DOHH2 (cell line): ENCODE results near the gene PEX14.

Experiments
- H3F3A ChIP-seq: fragments of 200-600 bp; sonication (generic), shearing (Covaris generic); 2 replicates; pipeline ENCODE4 v1.6.0; 2016; ENCODE audit warnings: antibody characterized with exemption, mild to moderate bottlenecking; ENCODE audit not compliant: control insufficient read depth, insufficient read depth
- H3K27ac ChIP-seq: fragments of 200-600 bp; sonication (generic); 2 replicates; pipeline ENCODE4 v1.5.1; 2014; ENCODE audit warnings: low read depth, mild to moderate bottlenecking, low read length, moderate library complexity
- H3K27me3 ChIP-seq: fragments of 200-600 bp; sonication (generic); 2 replicates; pipeline ENCODE4 v1.6.1; 2014; ENCODE audit warnings: mild to moderate bottlenecking, low read length, mixed read lengths; ENCODE audit not compliant: control insufficient read depth
- H3K36me3 ChIP-seq: fragments of 200-600 bp; sonication (generic); 2 replicates; pipeline ENCODE4 v1.6.1; 2014; ENCODE audit warnings: mild to moderate bottlenecking, low read length, moderate library complexity, mixed read lengths; ENCODE audit not compliant: control insufficient read depth
- H3K4me1 ChIP-seq: fragments of 200-600 bp; sonication (generic); 2 replicates; pipeline ENCODE4 v1.6.1; 2014; ENCODE audit warnings: mild to moderate bottlenecking, low read length, mixed read lengths; ENCODE audit not compliant: control insufficient read depth
- H3K4me2 ChIP-seq: fragments of 200-600 bp; sonication (generic); 2 replicates; pipeline ENCODE4 v1.6.0; 2014; ENCODE audit warnings: mild to moderate bottlenecking, low read length, moderate library complexity
- H3K4me3 ChIP-seq: fragments of 200-600 bp; sonication (generic); 2 replicates; pipeline ENCODE4 v1.5.1; 2014; ENCODE audit warnings: mild to moderate bottlenecking, low read length, mixed read lengths
- H3K79me2 ChIP-seq: fragments of 200-600 bp; sonication (generic); 2 replicates; pipeline ENCODE4 v1.6.1; 2014; ENCODE audit warnings: mild to moderate bottlenecking, low read length, mixed read lengths; ENCODE audit not compliant: control insufficient read depth
- H3K9me2 ChIP-seq: fragments of 200-600 bp; sonication (generic); replicated peaks from 2 replicates; pipeline ENCODE4 v1.6.1; 2014; ENCODE audit warnings: mild to moderate bottlenecking, low read length, mixed read lengths; ENCODE audit not compliant: control insufficient read depth
- H3K9me3 ChIP-seq: fragments of 200-600 bp; sonication (generic); 2 replicates; pipeline ENCODE4 v1.6.1; 2014; ENCODE audit warnings: antibody characterized with exemption, low read length, mixed read lengths; ENCODE audit not compliant: control insufficient read depth, insufficient read depth
- H4K20me1 ChIP-seq: fragments of 200-600 bp; sonication (generic); 2 replicates; pipeline ENCODE4 v1.6.0; 2014; ENCODE audit warnings: low read depth, mild to moderate bottlenecking, antibody characterized with exemption, low read length, moderate library complexity; ENCODE audit not compliant: control insufficient read depth, insufficient read depth
- EZH2phosphoT487 ChIP-seq: fragments of 200-600 bp; sonication (generic); IDR thresholded peaks from 2 replicates; pipeline ENCODE4 v1.6.1; 2017; ENCODE audit warnings: borderline replicate concordance, mild to moderate bottlenecking, antibody characterized with exemption, low read length, moderate library complexity, mixed read lengths
- TF ChIP-seq, protein P1 (sequence below): fragments of 200-600 bp; sonication (generic); IDR thresholded peaks from one replicate; pipeline ENCODE4 v1.5.1; 2014; ENCODE audit warnings: antibody characterized with exemption, mild to moderate bottlenecking, low read depth, low read length; ENCODE audit not compliant: poor library complexity, severe bottlenecking

Gene PEX14

DNA sequence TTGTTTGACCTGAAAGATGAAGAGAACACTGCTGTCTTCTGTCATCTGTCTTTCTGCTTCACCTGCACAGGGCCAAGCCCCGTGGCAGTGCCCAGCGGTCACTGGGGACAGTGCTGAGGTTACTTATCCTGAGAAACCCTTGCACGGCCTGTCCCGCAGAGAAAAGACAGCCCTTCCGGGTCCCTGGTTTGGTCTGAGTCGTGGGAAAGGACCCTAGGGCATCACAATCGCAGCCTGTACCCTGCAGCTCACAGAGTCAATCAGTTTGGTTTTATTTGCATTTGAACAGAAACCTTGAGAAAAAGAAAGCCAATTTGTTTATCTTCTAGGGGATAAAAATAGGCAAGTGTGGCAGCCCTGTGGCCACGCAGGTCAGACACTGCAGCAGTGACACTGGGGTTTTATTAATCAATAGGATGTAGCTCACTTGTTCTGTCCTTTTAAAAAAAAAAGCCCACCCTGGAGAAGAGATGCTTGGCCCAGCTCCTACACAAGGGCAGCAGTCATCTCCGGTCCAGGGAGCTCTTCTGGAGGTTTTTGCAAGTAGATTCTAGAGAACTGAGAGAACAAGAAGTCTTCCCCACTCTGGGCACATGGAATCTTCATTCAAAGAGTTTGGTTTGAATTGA, 120.0 kb downstream of the PEX14 start:
- peaks cover 7% of the 10 kb centered on the region; the same call in 1 of the 2 replicates for H4K20me1 ChIP-seq
- no peaks in the 10 kb centered on the region for H3K9me3 ChIP-seq
- no peak overlapping the region for H3K27ac ChIP-seq
- no peaks in the 10 kb centered on the region for H3K27me3 ChIP-seq
- H3K4me2 ChIP-seq: no peak overlapping the region
- no peaks in the 10 kb centered on the region for H3K79me2 ChIP-seq
- H3K4me3 ChIP-seq: no peak overlapping the region
- H3K9me2 ChIP-seq: no peaks in the 10 kb centered on the region
- peaks cover 3% of the 10 kb centered on the region; the same call in 1 of the 2 replicates for H3K36me3 ChIP-seq
- peaks cover 6% of the 10 kb centered on the region for H3K4me1 ChIP-seq
- no peaks in the 10 kb centered on the region for H3F3A ChIP-seq
- TF ChIP-seq EZH2phosphoT487: no peak
- TF ChIP-seq, protein P1, sequence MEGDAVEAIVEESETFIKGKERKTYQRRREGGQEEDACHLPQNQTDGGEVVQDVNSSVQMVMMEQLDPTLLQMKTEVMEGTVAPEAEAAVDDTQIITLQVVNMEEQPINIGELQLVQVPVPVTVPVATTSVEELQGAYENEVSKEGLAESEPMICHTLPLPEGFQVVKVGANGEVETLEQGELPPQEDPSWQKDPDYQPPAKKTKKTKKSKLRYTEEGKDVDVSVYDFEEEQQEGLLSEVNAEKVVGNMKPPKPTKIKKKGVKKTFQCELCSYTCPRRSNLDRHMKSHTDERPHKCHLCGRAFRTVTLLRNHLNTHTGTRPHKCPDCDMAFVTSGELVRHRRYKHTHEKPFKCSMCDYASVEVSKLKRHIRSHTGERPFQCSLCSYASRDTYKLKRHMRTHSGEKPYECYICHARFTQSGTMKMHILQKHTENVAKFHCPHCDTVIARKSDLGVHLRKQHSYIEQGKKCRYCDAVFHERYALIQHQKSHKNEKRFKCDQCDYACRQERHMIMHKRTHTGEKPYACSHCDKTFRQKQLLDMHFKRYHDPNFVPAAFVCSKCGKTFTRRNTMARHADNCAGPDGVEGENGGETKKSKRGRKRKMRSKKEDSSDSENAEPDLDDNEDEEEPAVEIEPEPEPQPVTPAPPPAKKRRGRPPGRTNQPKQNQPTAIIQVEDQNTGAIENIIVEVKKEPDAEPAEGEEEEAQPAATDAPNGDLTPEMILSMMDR: no peak

- no peaks in the 10 kb centered on the region for H3F3A ChIP-seq
- no peaks in the 10 kb centered on the region for H3K27me3 ChIP-seq
- no peaks in the 10 kb centered on the region for H3K9me2 ChIP-seq
- H4K20me1 ChIP-seq: peaks cover 7% of the 10 kb centered on the region; the same call in 1 of the 2 replicates
- peaks cover 3% of the 10 kb centered on the region; the same call in 1 of the 2 replicates for H3K36me3 ChIP-seq
- TF ChIP-seq, protein P1: no peak
- no peak for TF ChIP-seq EZH2phosphoT487
- no peaks in the 10 kb centered on the region for H3K9me3 ChIP-seq
- H3K79me2 ChIP-seq: no peaks in the 10 kb centered on the region
- no peak overlapping the region for H3K4me2 ChIP-seq
- peaks cover 6% of the 10 kb centered on the region for H3K4me1 ChIP-seq
- H3K4me3 ChIP-seq: no peak overlapping the region
- H3K27ac ChIP-seq: no peak overlapping the region
Measured at GRCh38 chr1:10596780-10597179, 122.0 kb downstream of the PEX14 start.

DNA sequence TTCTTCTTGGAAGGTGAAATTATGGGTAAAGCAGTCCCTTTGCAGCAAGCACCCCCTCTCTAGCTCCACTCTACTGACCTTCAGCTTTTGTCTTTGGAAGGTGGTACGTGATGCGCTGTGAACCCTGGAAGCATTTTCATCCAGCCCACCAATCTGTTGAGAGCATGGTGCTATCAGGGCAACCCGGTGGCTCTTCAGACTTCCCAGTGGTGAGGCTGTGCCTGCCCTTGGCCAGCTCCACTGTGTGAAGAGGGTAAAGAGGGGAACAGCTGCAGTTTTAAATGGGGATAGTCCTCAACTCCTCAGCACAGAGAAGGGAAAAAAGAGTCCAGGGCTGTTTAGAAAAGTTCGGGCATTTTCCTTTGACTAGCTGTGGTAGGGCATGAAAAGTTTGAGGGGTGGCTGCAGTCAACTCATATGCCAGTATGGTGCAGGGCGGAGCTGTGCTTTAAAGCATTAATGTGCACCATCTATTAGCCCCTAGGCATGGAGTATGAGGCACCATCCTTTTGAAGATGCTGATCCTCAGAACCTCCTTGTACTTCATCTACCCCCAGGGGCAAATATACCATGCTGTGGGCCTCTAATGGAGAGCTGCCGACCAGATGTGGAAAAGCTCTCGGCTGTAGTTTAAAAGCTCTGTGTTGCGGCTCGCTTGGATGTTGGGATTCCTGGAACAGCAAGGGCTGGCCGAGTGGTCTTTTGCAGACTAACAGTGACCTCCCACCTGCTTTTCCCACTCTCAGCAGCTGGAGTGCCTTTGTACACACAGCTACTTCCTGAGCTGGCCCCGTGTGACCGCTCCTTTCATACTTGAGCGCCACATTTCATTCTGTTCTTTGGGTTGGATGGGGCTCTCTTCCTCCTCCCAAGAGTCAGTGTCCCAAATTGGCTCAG, 123.0 kb downstream of the PEX14 start:
- peaks cover 3% of the 10 kb centered on the region; the same call in 1 of the 2 replicates for H3K36me3 ChIP-seq
- no peak overlapping the region for H3K27ac ChIP-seq
- peaks cover 7% of the 10 kb centered on the region; the same call in 1 of the 2 replicates for H4K20me1 ChIP-seq
- TF ChIP-seq EZH2phosphoT487: no peak
- TF ChIP-seq, protein P1: no peak
- H3K4me3 ChIP-seq: no peak overlapping the region
- H3K4me1 ChIP-seq: peaks cover 6% of the 10 kb centered on the region
- H3K27me3 ChIP-seq: no peaks in the 10 kb centered on the region
- no peaks in the 10 kb centered on the region for H3F3A ChIP-seq
- H3K4me2 ChIP-seq: no peak overlapping the region
- H3K79me2 ChIP-seq: no peaks in the 10 kb centered on the region
- H3K9me3 ChIP-seq: no peaks in the 10 kb centered on the region
- H3K9me2 ChIP-seq: no peaks in the 10 kb centered on the region
